Loucy (cell line): ENCODE results near the gene GSC.

Experiments
- H2AFZ ChIP-seq: fragments of 200-600 bp; sonication (generic); 2 replicates; pipeline ENCODE4 v1.6.0; 2016; ENCODE audit warnings: antibody characterized with exemption, mild to moderate bottlenecking, low read length, moderate library complexity
- H3F3A ChIP-seq: fragments of 200-600 bp; 2 replicates; pipeline ENCODE4 v1.6.0; 2016; ENCODE audit warnings: antibody characterized with exemption, low read depth, mild to moderate bottlenecking
- H3K27me3 ChIP-seq: fragments of 200-600 bp; sonication (generic); 2 replicates; pipeline ENCODE4 v1.6.1; 2014; ENCODE audit warnings: low read length, mild to moderate bottlenecking; ENCODE audit not compliant: insufficient read depth, poor library complexity, severe bottlenecking
- H3K36me3 ChIP-seq: fragments of 200-600 bp; sonication (generic); 2 replicates; pipeline ENCODE4 v1.6.1; 2016; ENCODE audit warnings: low read length; ENCODE audit not compliant: insufficient read depth
- H3K4me1 ChIP-seq: fragments of 200-600 bp; sonication (generic); 2 replicates; pipeline ENCODE4 v1.5.1; 2014; ENCODE audit warnings: low read length, mild to moderate bottlenecking; ENCODE audit not compliant: insufficient read depth, poor library complexity, severe bottlenecking
- H3K4me2 ChIP-seq: fragments of 200-600 bp; sonication (generic); 2 replicates; pipeline ENCODE4 v1.6.0; 2014; ENCODE audit warnings: antibody characterized with exemption, low read length, low read depth, mild to moderate bottlenecking; ENCODE audit not compliant: poor library complexity, severe bottlenecking
- H3K4me3 ChIP-seq: fragments of 200-600 bp; sonication (generic); 2 replicates; pipeline ENCODE4 v1.5.1; 2014; ENCODE audit warnings: low read length, mild to moderate bottlenecking, mixed read lengths; ENCODE audit not compliant: poor library complexity, severe bottlenecking
- H3K79me2 ChIP-seq: fragments of 200-600 bp; sonication (generic); 2 replicates; pipeline ENCODE4 v1.6.1; 2014; ENCODE audit warnings: low read length; ENCODE audit not compliant: insufficient read depth
- H3K9ac ChIP-seq: fragments of 200-600 bp; sonication (generic); 2 replicates; pipeline ENCODE4 v1.6.0; 2014; ENCODE audit warnings: mild to moderate bottlenecking, low read depth, low read length, moderate library complexity; ENCODE audit not compliant: poor library complexity, severe bottlenecking
- H3K9me2 ChIP-seq: fragments of 200-600 bp; sonication (generic); replicated peaks from 2 replicates; pipeline ENCODE4 v1.6.1; 2016; ENCODE audit warnings: low read depth, low read length, mixed read lengths
- H3K9me3 ChIP-seq: fragments of 200-600 bp; sonication (generic); 2 replicates; pipeline ENCODE4 v1.6.1; 2014; ENCODE audit warnings: mild to moderate bottlenecking, antibody characterized with exemption, low read length, low read depth; ENCODE audit not compliant: insufficient read depth
- H4K20me1 ChIP-seq: fragments of 200-600 bp; sonication (generic); 2 replicates; pipeline ENCODE4 v1.6.0; 2014; ENCODE audit warnings: antibody characterized with exemption, low read length, mild to moderate bottlenecking; ENCODE audit not compliant: insufficient read depth, poor library complexity, severe bottlenecking
- CTCF ChIP-seq: fragments of 200-600 bp; sonication (generic); conservative IDR thresholded peaks from 2 replicates; pipeline ENCODE4 v1.5.1; 2014; ENCODE audit warnings: mild to moderate bottlenecking, antibody characterized with exemption, low read length
- EZH2phosphoT487 ChIP-seq: fragments of 200-600 bp; IDR thresholded peaks from 2 replicates; pipeline ENCODE4 v1.6.1; 2018; ENCODE audit warnings: antibody characterized with exemption, mild to moderate bottlenecking, moderate library complexity, borderline replicate concordance

The GSC gene

GRCh38 chr14:94779713-94780112, 9.8 kb upstream of the GSC start:
- H3K27me3 ChIP-seq, result no peaks in the 10 kb centered on the region
- TF ChIP-seq EZH2phosphoT487, result no peak
- no peak for TF ChIP-seq CTCF
- H3K4me1 ChIP-seq, result no peaks in the 10 kb centered on the region
- H4K20me1 ChIP-seq, result no peaks in the 10 kb centered on the region
- H3K9me3 ChIP-seq, result no peaks in the 10 kb centered on the region
- H3K9me2 ChIP-seq, result no peaks in the 10 kb centered on the region
- H3K9ac ChIP-seq, result no peak overlapping the region
- H3K36me3 ChIP-seq, result no peaks in the 10 kb centered on the region
- H3K4me3 ChIP-seq, result no peak overlapping the region
- H3K4me2 ChIP-seq, result no peak overlapping the region
- H3F3A ChIP-seq, result no peaks in the 10 kb centered on the region
- H2AFZ ChIP-seq, result no peak overlapping the region
- no peaks in the 10 kb centered on the region for H3K79me2 ChIP-seq

DNA sequence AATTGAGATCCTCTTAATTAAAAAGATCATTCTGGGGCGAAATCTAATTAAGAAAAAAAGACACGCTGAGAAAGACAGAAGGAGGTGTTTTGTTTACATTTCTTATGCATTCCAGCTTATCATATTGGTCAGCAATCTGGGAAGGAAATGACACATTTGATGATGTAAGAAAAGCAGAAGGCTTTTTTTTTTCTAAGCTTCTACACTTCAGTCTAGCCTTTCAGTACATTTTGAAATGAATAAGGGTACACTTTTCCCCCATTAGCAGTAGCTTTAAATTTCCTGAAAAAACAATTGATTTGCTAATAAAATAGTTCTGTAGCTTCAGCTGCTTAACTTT, 5.9 kb upstream of the GSC start:
- no peaks in the 10 kb centered on the region for H4K20me1 ChIP-seq
- no peaks in the 10 kb centered on the region for H3F3A ChIP-seq
- no peak overlapping the region for H3K4me3 ChIP-seq
- no peaks in the 10 kb centered on the region for H3K9me2 ChIP-seq
- H3K79me2 ChIP-seq, result no peaks in the 10 kb centered on the region
- no peak overlapping the region for H2AFZ ChIP-seq
- no peaks in the 10 kb centered on the region for H3K9me3 ChIP-seq
- no peaks in the 10 kb centered on the region for H3K36me3 ChIP-seq
- TF ChIP-seq CTCF, result no peak
- TF ChIP-seq EZH2phosphoT487, result no peak
- H3K4me2 ChIP-seq, result no peak overlapping the region
- no peak overlapping the region for H3K9ac ChIP-seq
- H3K27me3 ChIP-seq, result no peaks in the 10 kb centered on the region
- H3K4me1 ChIP-seq, result no peaks in the 10 kb centered on the region

DNA sequence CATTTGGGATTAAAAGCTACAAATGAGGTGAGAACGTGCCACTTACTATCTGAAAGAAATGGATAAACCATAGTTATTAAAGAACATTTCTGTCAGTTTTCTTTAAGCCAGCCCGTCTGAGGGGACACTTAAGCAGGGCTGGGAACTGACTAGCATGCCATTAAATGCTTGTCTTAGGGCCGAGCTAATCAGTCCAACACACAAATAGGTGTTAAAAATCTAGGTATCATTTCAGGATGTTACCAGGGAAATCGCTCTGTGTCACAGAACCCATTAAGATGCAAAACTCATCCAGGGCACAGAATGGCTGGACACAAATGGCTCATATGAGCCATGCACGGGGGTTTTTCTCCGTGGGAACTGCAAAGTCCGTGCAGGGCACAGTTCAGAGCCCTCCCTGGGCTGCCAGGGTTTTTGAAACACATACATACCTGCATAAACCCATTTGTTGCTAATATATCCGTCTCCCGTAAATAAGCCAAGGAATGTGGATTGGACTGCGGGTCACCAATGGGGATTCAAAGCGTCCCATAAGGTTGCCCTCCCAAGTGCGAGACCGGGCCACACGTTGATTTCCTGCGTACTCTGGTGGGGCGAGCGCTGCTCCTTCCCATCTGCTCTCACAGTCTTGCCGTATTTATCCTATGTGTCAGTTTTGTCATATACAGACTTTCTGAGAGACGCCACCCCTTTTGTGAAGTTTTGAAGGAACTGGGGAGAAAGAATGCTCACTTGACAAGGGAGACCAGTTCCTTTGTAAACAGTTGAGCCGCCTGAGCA, 5.4 kb upstream of the GSC start:
- H3K4me3 ChIP-seq, result no peak overlapping the region
- no peaks in the 10 kb centered on the region for H3K9me2 ChIP-seq
- H2AFZ ChIP-seq, result no peak overlapping the region
- no peaks in the 10 kb centered on the region for H3K36me3 ChIP-seq
- no peaks in the 10 kb centered on the region for H3K79me2 ChIP-seq
- no peaks in the 10 kb centered on the region for H3K27me3 ChIP-seq
- H4K20me1 ChIP-seq, result no peaks in the 10 kb centered on the region
- H3K9ac ChIP-seq, result no peak overlapping the region
- no peaks in the 10 kb centered on the region for H3K4me1 ChIP-seq
- H3K4me2 ChIP-seq, result no peak overlapping the region
- H3K9me3 ChIP-seq, result no peaks in the 10 kb centered on the region
- H3F3A ChIP-seq, result no peaks in the 10 kb centered on the region
- no peak for TF ChIP-seq CTCF
- no peak for TF ChIP-seq EZH2phosphoT487
